ENCODE data around the gene SLIT3.

DNA sequence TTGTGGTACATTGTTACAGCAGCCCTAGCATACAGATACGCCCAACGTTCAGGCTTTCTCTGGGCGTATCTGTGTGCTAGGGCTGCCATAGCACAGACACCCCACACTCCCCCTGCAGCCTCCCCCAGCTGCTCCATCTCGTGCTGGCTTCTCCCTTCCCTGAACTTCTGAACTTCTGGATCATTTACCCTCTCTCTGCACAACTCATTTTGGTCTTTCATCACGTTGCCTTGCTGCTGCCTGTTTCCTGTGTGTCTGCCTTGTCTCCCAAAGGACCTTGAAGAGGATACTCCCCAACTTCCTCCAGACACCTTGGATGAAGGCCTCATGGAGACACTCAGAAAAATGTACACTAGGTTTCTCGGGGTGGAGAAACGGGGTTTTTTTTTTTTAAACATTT lies 37.3 kb downstream of the SLIT3 start:
- TF ChIP-seq, protein P1, sequence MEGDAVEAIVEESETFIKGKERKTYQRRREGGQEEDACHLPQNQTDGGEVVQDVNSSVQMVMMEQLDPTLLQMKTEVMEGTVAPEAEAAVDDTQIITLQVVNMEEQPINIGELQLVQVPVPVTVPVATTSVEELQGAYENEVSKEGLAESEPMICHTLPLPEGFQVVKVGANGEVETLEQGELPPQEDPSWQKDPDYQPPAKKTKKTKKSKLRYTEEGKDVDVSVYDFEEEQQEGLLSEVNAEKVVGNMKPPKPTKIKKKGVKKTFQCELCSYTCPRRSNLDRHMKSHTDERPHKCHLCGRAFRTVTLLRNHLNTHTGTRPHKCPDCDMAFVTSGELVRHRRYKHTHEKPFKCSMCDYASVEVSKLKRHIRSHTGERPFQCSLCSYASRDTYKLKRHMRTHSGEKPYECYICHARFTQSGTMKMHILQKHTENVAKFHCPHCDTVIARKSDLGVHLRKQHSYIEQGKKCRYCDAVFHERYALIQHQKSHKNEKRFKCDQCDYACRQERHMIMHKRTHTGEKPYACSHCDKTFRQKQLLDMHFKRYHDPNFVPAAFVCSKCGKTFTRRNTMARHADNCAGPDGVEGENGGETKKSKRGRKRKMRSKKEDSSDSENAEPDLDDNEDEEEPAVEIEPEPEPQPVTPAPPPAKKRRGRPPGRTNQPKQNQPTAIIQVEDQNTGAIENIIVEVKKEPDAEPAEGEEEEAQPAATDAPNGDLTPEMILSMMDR (conservative IDR thresholded peaks at IDR 0.05) = no peak
- no peak for TF ChIP-seq EZH2 (IDR thresholded peaks at IDR 0.05; ENCODE audit: low read depth)

All from PC-9 (cell line).